Measurements from ENCODE around the gene UBAC1.
"Not testable (repeated sequence)": the region's sequence is repeated elsewhere in the genome, so short reads cannot be mapped to it uniquely, and the experiment has no call there.

Gene UBAC1

GRCh38 chr9:135892327-135892726 is 68.8 kb downstream of the UBAC1 start:
- TF ChIP-seq ZNF121 (tag by site-specific recombination; IDR thresholded peaks at IDR 0.05) = peak; percentile 76
- H3K9me3 ChIP-seq (ENCODE audit: control insufficient read depth, insufficient read depth, low read depth, low read length); H3K36me3 ChIP-seq (ENCODE audit: control insufficient read depth in 2 of 2, insufficient read depth in 1 of 2, low read length in 2 of 2); H3K4me1 ChIP-seq (ENCODE audit: control insufficient read depth, insufficient read depth, low read length); H3K27ac ChIP-seq (ENCODE audit: extremely low read depth, low read depth, low read length); CTCF ChIA-PET; H3K4me3 ChIP-seq (ENCODE audit: low read depth, low read length); POLR2A ChIA-PET: not testable (repeated sequence)

- H3K9me3 ChIP-seq (ENCODE audit: control insufficient read depth, insufficient read depth, low read depth, low read length) = no peaks in the 10 kb centered on the region
- peaks cover 10% of the 10 kb centered on the region for H3K4me1 ChIP-seq (ENCODE audit: control insufficient read depth, insufficient read depth, low read length)
- H3K27ac ChIP-seq (ENCODE audit: extremely low read depth, low read depth, low read length) = no peak overlapping the region
- no peaks in the 10 kb centered on the region for H3K36me3 ChIP-seq (ENCODE audit: control insufficient read depth in 2 of 2, insufficient read depth in 1 of 2, low read length in 2 of 2)
- H3K4me3 ChIP-seq (ENCODE audit: low read depth, low read length) = no peak overlapping the region
- TF ChIP-seq REPIN1 (tag by site-specific recombination; IDR thresholded peaks at IDR 0.05; ENCODE audit: low read depth) (no peak), ZNF830 (tag by site-specific recombination; IDR thresholded peaks at IDR 0.05; ENCODE audit: low read depth) (no peak), ZNF112 (tag by site-specific recombination; IDR thresholded peaks at IDR 0.05) (no peak), ZNF837 (tag by site-specific recombination; IDR thresholded peaks at IDR 0.05) (no peak), ZNF560 (tag by site-specific recombination; IDR thresholded peaks at IDR 0.05; ENCODE audit: borderline replicate concordance) (no peak), SETDB1 (IDR thresholded peaks at IDR 0.05; ENCODE audit: insufficient read length, low read length) (no peak), ATF2 (tag by site-specific recombination; IDR thresholded peaks at IDR 0.05; ENCODE audit: low read depth) (no peak), ZNF26 (tag by site-specific recombination; IDR thresholded peaks at IDR 0.05) (no peak), ZBTB8A (tag by site-specific recombination; IDR thresholded peaks at IDR 0.05) (no peak), ZSCAN18 (tag by site-specific recombination; IDR thresholded peaks at IDR 0.05) (no peak), ZNF701 (tag by site-specific recombination; IDR thresholded peaks at IDR 0.05) (no peak), PBX3 (CRISPR knock-in tag; IDR thresholded peaks at IDR 0.05) (no peak), SCRT1 (tag by site-specific recombination; IDR thresholded peaks at IDR 0.05; ENCODE audit: borderline replicate concordance) (no peak), ZNF629 (tag by site-specific recombination; IDR thresholded peaks at IDR 0.05) (no peak), ZNF747 (tag by site-specific recombination; IDR thresholded peaks at IDR 0.05) (no peak), HOXD13 (CRISPR knock-in tag; IDR thresholded peaks at IDR 0.05; ENCODE audit: borderline replicate concordance) (no peak)
- ChIA-PET POLR2A (interaction anchor here (1.2 kb wide), 1 partner anchor 16 kb away, joined by 4 read pairs; the partner anchor contains the start of gene CAMSAP1), CTCF (interaction anchor here (0.6 to 0.9 kb wide), 2 partner anchors 10 to 57 kb away, joined by 3 to 4 read pairs; no protein-coding TSS in a partner anchor)
These were observed 70.0 kb downstream of the UBAC1 start for GRCh38 chr9:135891027-135891631.
